HepG2 (cell line): Measurements from ENCODE around the gene KLHDC4.

Experiments
- JUN ChIP-seq: sonication (generic); formaldehyde crosslinking; IDR thresholded peaks from 2 replicates; pipeline ENCODE4 v1.4.0; 2020; ENCODE audit warnings: mild to moderate bottlenecking, missing genetic modification reagents
- POLR2AphosphoS5 ChIP-seq: IDR thresholded peaks from 2 replicates; pipeline ENCODE4 v1.6.1; 2012; ENCODE audit warnings: low read depth, low read length
- SNAPC4 ChIP-seq: sonication (generic); formaldehyde crosslinking; IDR thresholded peaks from 2 replicates; pipeline ENCODE4 v1.4.0; 2020; ENCODE audit warnings: mild to moderate bottlenecking, missing genetic modification reagents
- SP1 ChIP-seq, 2 experiments: fragments of 450-650 bp in 1 of 2; sonication (generic) in 1 of 2; formaldehyde crosslinking in 1 of 2; IDR thresholded peaks; 2 replicates each; pipeline versions ENCODE4 v1.4.0 to v1.6.1; 2016 to 2020; ENCODE audit warnings: missing genetic modification reagents in 1 of 2
- TERF1 ChIP-seq: sonication (generic); formaldehyde crosslinking; IDR thresholded peaks from 2 replicates; pipeline ENCODE4 v1.8.0; 2022; ENCODE audit warnings: mild to moderate bottlenecking, missing genetic modification reagents, moderate library complexity
- YY1 ChIP-seq: IDR thresholded peaks from 2 replicates; pipeline ENCODE4 v1.6.1; 2011; ENCODE audit warnings: low read length, low read depth, moderate library complexity, mild to moderate bottlenecking; ENCODE audit not compliant: insufficient read depth, insufficient replicate concordance
- ZNF138 ChIP-seq: sonication (generic); formaldehyde crosslinking; IDR thresholded peaks from 2 replicates; pipeline ENCODE4 v1.5.0; 2020; ENCODE audit warnings: mild to moderate bottlenecking, low read depth, missing genetic modification reagents
- ZNF24 ChIP-seq: fragments of 450-650 bp; IDR thresholded peaks from 2 replicates; pipeline ENCODE4 v1.6.1; 2017; ENCODE audit warnings: antibody characterized with exemption, mild to moderate bottlenecking
- ZNF274 ChIP-seq: sonication (generic); formaldehyde crosslinking; IDR thresholded peaks from 2 replicates; pipeline ENCODE4 v1.5.1; 2020; ENCODE audit warnings: mild to moderate bottlenecking, missing genetic modification reagents
- TF ChIP-seq, protein P1 (sequence below): sonication (generic); formaldehyde crosslinking; IDR thresholded peaks from 2 replicates; pipeline ENCODE4 v1.4.0; 2020; ENCODE audit warnings: missing genetic modification reagents

GRCh38 chr16:87761060-87761459, 4.7 kb downstream of the KLHDC4 start:
- no peak for TF ChIP-seq ZNF274 (CRISPR knock-in tag)
- TF ChIP-seq TERF1 (CRISPR knock-in tag): no peak
- no peak for TF ChIP-seq ZNF24
- TF ChIP-seq JUN (CRISPR knock-in tag): no peak
- TF ChIP-seq POLR2AphosphoS5: no peak
- TF ChIP-seq, protein P1, sequence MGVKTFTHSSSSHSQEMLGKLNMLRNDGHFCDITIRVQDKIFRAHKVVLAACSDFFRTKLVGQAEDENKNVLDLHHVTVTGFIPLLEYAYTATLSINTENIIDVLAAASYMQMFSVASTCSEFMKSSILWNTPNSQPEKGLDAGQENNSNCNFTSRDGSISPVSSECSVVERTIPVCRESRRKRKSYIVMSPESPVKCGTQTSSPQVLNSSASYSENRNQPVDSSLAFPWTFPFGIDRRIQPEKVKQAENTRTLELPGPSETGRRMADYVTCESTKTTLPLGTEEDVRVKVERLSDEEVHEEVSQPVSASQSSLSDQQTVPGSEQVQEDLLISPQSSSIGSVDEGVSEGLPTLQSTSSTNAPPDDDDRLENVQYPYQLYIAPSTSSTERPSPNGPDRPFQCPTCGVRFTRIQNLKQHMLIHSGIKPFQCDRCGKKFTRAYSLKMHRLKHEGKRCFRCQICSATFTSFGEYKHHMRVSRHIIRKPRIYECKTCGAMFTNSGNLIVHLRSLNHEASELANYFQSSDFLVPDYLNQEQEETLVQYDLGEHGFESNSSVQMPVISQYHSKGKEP: no peak
- TF ChIP-seq YY1: no peak
- TF ChIP-seq SP1 (IDR thresholded peaks at IDR 0.05): no peak
- no peak for TF ChIP-seq SP1 (CRISPR knock-in tag; IDR thresholded peaks at IDR 0.05)
- TF ChIP-seq SNAPC4 (CRISPR knock-in tag): no peak
- TF ChIP-seq ZNF138 (CRISPR knock-in tag): no peak
